GM21447 (cell line): ENCODE data around the gene PAOX.

ENCODE experiments used
- ATAC-seq: cut with Tn5 transposase; IDR thresholded peaks from one replicate; pipeline ENCODE4 v1.9.1; 2021; ENCODE audit not compliant: unreplicated experiment

Gene PAOX

DNA sequence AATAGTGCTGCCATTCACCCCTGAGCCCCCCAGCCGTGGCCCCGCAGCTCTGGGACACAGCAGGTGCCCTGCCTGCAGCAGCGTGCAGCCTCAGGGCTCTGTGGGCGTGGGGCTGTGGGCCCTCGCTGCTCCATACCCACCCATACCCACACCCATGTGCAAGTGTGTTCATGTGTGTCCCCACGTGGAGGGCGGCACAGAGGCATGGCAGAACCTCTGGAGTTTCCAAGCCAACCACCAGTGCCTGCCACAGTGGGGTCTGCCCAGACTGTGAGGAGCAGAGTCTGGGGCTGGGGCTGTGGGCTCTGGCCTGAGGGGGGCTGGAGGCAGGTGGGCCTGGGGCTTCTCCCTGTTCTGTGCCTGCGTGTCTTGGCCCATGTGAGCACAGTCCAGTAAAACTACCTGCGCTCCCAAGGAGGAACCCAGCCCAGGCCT, 29.5 kb upstream of the PAOX start:
- no peak for ATAC-seq

GRCh38 chr10:133350283-133350949, 28.6 kb upstream of the PAOX start:
- no peak for ATAC-seq

- ATAC-seq, result no peak
Measured at GRCh38 chr10:133350950-133351329, 28.1 kb upstream of the PAOX start.

DNA sequence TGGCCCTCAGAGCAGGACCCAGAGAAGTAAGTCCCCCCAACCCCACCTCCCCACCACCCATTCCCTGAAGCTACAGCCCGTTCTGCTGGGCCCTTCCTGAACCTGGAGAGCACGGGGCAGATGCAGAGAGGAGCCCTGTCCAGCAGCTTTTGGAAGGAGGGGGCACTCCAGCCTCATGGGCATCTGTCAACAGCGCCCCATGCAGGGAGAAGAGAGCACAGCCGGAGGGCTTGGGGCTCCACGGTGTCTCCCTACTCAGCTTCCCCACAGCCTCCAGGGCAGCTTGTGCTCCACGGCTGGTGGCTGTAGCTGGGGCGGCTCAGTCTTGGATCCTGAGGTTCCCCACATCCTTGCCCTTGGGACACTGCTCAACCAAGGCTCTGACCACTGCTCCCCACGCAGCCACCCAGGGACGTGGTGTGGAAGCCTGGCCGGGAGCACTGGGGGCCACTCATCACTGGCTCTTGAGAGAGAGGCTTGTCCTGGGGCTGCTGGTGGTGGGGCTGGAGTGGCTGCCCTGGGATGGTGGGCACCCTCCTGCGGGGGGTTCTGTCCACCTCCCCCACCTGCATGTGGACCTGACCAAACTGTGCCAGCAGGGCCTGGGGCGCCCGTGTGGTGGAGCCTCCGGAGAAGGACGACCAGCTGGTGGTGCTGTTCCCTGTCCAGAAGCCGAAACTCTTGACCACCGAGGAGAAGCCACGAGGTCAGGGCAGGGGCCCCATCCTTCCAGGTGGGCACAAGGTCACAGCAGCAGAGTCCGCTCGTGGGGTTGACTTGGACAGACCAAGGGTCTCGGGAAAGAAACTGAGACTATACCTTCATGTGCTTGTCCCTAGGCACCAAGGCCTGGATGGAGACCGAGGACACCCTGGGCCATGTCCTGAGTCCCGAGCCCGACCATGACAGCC, 27.4 kb upstream of the PAOX start:
- no peak for ATAC-seq

DNA sequence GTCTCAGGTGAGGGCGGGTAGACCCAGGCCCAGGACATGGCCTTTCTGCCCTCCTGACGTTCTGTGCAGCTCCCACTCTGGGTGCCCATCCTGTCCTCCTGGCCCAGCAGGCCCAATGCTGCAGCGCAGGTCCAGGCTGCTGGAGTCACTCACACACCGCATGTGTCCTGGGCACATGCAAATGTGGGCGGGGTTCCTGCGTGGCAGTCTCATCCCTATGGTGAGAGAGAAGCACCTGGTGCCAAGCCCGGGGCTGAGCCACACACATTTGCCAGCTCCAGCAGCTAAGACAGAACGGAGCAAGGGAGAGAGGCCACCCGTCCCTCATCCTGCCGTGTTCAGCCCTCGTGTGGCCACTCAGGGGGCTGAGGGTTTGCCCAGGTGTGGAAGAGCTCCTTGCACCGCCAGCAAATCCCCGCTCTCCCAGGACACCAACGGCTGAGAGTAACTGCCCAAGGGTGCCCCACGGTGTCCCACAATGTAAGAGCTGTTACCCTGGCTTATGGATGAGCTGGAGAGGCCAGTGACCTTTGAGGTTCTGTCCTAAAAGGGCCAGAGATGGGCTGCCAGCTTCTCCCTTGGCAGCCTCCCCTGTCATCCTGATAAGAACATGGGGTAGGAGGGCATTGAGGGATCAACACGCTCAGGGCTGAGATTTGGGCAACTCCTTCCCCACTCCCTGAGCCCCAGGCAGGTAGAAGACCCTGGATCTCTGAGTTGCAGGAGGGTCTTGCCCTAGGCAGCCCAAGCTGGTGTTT, 25.7 kb upstream of the PAOX start:
- no peak for ATAC-seq

DNA sequence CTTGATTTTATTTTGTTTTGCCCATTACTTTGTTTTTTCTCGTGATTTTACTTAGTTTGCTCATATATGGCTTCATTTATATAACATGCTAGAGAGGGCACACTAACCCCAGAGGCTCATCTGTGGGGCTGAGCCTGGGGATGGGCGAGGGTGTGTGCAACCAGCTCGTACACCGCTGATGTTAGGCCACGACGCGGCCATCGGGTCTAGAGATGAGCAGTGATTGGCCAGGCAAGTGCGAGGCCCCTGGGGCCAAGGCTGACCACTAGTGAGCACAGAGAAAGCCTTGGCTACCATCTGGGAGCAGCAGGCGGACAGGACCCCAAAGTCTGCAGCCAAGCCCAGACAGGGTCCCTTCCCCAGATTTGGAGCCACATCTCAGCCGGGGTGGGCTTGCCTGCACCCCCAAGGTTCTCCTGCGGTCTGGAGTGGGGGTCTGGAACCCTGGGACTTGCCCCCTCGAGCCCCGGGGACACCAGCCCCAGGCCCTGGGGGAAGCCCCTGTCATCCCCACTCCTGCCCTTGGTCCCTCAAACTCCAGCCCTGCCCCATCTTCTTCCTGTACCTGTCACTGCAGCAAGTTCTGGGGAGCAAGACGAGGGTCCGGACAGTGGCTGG, 25.0 kb upstream of the PAOX start:
- ATAC-seq, result no peak

- no peak for ATAC-seq
Measured at GRCh38 chr10:133354672-133355240, 24.3 kb upstream of the PAOX start.

GRCh38 chr10:133355266-133355665, 23.8 kb upstream of the PAOX start:
- ATAC-seq, result no peak

DNA sequence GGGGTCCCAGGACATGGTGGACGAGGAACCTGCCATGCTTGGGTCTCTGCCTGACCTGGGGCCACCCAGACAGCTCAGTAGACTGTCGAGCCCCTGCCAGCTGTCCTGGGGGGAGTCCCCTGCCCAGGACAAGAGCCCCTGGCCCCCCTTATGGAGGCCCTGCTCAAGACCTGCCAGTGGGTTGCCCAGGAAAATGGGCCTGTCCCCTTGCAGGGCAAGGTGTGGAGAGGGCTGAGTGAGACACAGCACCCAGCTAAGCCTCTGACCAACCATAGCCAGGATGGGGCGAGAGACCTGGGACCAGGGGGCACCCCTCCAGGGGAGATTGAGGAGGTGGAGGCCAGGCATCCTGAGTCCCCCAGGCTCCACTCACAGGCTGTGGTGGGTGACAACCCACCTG, 23.1 kb upstream of the PAOX start:
- ATAC-seq, result no peak

DNA sequence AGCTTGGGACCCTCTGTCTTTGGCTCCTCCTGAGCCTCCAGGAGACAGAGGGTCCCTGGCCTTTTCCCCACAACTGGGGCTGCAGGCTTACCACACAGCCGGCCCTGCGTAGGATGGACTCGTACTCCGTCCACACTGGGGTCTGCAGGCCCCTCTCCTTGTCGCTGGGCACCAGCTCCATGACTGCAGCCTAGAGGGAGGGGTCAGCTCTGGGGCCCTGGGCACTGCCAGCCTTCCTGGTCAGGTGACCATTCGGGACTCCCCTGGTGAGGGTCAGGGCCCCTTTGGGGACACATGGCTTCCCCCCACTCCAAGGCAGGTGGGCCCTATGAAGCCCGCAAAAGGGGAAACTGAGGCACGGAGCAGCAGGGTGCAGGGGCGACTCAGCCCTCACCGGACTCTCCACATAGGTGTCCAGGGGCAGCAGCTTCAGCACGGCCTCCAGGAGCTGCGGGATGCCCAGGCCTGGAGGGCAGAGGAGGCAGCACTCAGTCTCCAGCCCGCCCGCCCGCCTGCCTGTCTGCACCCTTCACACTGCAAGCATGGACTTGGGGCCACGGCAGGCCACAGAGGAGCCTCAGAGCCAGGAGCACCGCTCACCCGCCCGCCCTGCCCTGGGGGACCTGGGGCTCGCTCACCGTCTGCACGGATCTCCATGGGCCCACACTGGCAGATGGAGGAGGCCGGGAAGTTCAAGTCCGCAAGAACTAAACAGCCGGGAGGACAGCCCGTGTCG, 22.3 kb upstream of the PAOX start:
- no peak for ATAC-seq

DNA sequence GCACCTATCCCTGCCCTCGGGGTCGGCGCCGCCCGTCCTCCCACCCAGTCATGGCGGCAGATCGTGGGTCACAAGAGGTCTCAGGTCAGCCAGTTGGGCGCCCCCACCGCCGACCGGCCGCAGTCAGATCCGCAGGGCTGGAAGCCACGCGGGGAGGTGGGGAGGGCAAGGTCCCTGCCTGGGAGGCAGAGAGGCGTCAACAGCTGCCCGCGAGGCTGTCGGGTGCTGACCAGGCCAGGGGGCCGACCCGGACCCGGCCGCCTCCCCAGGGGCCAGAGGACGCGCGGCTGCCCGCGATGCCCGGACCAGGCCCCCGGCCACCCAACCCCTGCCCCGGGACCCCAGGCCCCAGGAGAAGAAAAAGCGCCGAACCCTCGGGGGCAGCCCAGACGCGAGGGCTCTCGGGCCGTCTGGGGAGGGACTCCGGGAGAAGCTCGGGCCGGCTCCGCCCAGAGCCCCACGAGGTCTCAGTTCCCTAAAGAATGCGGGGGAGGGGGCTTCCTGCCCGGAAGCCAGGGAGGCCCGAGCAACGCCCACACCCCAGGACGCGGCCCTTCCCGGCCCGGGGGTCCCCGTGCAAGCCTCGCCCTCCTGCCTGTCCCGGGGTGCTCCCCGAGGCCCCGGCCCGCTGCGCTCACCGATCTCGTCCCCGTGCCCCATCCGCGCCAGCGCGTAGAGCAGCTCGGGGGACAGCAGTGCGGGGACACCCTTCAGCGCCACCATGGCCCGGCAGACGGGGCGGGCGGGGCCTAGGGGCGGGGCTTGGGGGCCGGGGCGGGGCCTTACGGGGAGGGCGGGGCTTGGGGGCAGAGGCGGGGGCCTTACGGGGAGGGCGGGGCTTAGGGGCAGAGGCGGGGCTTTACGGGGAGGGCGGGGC, 21.5 kb upstream of the PAOX start, which contains the start of gene FUOM:
Gene FUOM, minus strand, starts transcription at position 735 of the 877 bp plus-strand sequence. Its CDS starts 12 bp downstream, at position 723.
- ATAC-seq, result peak; percentile 62

GRCh38 chr10:133358162-133358924, 20.7 kb upstream of the PAOX start:
- no peak for ATAC-seq

- no peak for ATAC-seq
Measured at GRCh38 chr10:133358925-133359310, 20.1 kb upstream of the PAOX start.

DNA sequence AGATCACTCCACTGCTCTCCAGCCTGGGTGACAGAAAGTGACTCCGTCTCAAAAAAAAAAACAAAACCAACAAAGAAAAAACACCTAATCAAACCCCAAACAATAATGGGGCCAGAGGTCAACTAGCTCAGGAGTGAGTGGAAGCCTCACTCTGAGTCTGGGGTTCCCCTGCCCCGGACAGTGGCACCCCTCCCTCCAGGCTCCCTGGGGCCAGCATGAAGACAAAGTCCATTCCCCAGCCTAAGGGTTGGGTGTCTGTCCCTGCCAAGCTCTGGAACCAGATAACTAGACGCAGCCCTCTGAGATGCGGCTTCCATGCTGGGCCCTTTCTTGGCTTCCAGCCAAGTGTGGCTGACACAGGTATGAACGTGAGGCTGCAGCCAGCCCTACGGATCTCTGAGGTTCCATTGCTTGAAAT, 19.5 kb upstream of the PAOX start:
- ATAC-seq, result no peak

GRCh38 chr10:133359972-133360610, 19.0 kb upstream of the PAOX start:
- ATAC-seq, result no peak

DNA sequence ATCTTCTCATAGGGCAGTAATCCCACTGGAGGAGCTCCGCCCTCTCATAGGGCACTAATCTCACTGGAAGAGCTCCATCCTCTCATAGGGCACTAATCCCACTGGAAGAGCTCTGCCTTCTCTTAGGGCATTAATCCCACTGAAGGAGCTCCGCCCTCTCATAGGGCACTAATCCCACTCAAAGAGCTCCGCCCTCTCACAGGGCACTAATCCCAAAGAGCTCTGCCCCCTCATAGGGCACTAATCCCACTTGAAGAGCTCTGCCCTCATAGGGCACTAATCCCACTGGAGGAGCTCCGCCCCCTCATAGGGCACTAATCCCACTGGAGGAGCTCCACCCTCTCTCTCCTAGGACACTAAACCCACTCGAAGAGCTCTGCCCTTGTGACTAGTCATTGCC, 17.8 kb upstream of the PAOX start:
- ATAC-seq, result no peak

DNA sequence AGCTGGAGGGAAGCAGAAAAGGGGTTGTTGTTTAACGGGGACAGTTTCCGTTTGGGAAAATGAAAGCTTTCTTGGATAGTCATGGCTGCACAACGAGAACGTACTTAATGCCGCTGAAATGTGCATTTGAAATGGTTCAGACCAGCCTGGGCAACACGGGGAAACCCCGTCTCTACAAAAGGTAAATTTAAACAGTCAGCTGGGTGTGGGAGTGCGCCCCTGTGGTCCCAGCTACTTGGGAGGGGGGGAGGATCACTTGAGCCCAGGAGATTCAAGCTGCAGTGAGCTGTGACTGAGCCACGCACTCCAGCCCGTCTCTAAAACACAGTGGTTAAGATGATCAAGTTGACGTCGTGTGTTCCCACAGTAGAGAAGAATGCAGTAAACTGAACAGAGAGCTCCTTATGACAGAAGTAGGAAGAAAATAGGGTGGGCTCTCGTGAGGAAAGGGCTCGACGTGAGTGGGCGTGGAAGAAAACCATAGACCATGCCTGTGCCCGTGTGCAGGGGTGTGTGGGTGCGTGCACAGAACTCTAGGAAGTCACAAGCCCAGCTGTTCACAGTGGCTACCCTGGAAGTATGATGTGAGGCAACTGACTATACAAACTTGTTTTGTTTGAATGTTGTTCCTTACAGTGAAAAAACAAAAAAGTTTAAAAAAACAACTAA, 17.2 kb upstream of the PAOX start:
- ATAC-seq, result no peak
